Measurements from ENCODE around the gene GPC3. TPM values are rescaled to one million over a fixed set of nuclear protein-coding genes. Genes with fewer than 3 reads are reported as not detected.

The GPC3 gene
- total RNA-seq, 4 donors from 2014 or later: 1.2 to 13.3 (median 8.0) TPM

DNA sequence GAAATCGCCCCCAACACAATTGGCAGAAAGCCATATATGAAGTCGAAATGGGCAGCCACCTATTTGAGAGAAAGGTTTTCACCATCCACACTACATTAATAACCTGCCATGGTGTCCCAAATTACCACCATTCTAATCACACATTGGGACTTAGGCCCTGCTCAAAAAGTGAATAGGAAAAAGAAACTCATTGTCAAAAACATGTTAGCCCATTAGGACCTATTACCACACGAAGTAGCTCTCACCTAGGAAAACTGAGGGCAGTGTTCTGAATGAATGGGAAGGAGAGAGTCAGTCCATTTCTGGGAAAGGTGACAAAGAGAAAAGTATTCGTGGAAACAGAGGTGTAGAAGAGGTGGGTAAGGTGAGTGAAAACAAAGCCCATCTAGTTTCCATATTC, 60.8 kb downstream of the GPC3 start:
- intact Hi-C loops (cut with DNase I): no loop called here
- WGBS: 65% methylated on average over 4 of the region's 4 CpGs
- H3K4me1 ChIP-seq: no peaks in the 10 kb centered on the region
- H3K27me3 ChIP-seq: peaks cover 0 to 13% (median 0%) of the 10 kb centered on the region in 4 donors
- no peaks in the 10 kb centered on the region for H3K36me3 ChIP-seq
- TF ChIP-seq POLR2AphosphoS5 (IDR thresholded peaks at IDR 0.05) (no peak), POLR2A (IDR thresholded peaks at IDR 0.05; ENCODE audit: low read depth) (no peak), EP300 (IDR thresholded peaks at IDR 0.05) (no peak)
- TF ChIP-seq, protein P1, sequence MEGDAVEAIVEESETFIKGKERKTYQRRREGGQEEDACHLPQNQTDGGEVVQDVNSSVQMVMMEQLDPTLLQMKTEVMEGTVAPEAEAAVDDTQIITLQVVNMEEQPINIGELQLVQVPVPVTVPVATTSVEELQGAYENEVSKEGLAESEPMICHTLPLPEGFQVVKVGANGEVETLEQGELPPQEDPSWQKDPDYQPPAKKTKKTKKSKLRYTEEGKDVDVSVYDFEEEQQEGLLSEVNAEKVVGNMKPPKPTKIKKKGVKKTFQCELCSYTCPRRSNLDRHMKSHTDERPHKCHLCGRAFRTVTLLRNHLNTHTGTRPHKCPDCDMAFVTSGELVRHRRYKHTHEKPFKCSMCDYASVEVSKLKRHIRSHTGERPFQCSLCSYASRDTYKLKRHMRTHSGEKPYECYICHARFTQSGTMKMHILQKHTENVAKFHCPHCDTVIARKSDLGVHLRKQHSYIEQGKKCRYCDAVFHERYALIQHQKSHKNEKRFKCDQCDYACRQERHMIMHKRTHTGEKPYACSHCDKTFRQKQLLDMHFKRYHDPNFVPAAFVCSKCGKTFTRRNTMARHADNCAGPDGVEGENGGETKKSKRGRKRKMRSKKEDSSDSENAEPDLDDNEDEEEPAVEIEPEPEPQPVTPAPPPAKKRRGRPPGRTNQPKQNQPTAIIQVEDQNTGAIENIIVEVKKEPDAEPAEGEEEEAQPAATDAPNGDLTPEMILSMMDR (IDR thresholded peaks at IDR 0.05): no peak
- H3K4me3 ChIP-seq: no peak overlapping the region
- no peak for DNase-seq (ENCODE audit: extremely low spot score)
- H3K27ac ChIP-seq (replicated peaks in 1 of 4): no peak overlapping the region
- H3K9me3 ChIP-seq: no peaks in the 10 kb centered on the region

DNA sequence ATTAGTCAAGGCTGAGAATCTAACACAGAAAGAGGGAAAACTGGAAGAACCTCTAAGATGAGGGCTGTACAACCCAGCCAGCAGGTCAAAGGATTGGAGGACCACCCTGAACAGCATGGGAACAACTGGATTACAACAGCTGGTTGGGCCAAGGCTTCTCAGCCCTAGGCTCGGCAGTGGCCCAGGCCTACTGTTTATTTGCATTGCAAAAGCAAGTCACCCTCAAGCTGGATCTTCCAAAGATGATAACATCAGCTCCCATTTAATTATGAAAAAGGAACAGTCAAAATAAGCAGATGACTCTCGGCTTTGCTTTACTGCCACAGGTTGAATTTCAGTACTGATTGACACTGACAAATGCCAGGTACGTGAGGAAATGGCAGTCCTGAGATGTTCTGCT, 61.8 kb downstream of the GPC3 start:
- TF ChIP-seq EP300 (IDR thresholded peaks at IDR 0.05) (no peak), POLR2AphosphoS5 (IDR thresholded peaks at IDR 0.05) (no peak), POLR2A (IDR thresholded peaks at IDR 0.05; ENCODE audit: low read depth) (no peak)
- TF ChIP-seq, protein P1 (IDR thresholded peaks at IDR 0.05): no peak
- WGBS: 52% methylated on average over 3 of the region's 3 CpGs
- intact Hi-C loops (cut with DNase I): no loop called here

DNA sequence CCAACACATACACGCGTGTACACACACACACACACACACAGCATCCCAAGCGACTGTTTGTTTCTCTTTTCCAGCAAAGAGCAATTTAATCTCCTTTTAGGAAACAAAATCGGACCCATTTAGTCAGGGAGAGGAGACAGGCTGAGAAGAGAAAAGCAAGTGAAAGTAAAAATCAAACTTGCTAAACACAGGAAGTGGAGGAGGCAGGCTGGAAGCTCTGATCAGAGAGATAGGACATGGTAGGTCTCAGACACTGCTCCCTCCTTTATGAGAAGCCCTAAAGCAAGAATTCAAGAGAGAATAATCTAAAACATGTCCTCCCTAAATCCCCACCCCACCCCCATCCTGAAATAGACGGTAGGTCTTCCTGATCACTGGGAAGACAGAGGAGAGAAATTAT, 62.3 kb downstream of the GPC3 start:
- no peak for TF ChIP-seq POLR2A (IDR thresholded peaks at IDR 0.05; ENCODE audit: low read depth)
- TF ChIP-seq, protein P1 (IDR thresholded peaks at IDR 0.05): no peak
- TF ChIP-seq POLR2AphosphoS5 (IDR thresholded peaks at IDR 0.05): no peak
- no peak for TF ChIP-seq EP300 (IDR thresholded peaks at IDR 0.05)
- Histone ChIP-seq H3K4me1 (no peaks in the 10 kb centered on the region), H3K27me3 (peaks cover 0 to 13% (median 0%) of the 10 kb centered on the region in 4 donors), H3K9me3 (no peaks in the 10 kb centered on the region), H3K27ac (replicated peaks in 1 of 4) (no peak overlapping the region), H3K36me3 (no peaks in the 10 kb centered on the region), H3K4me3 (no peak overlapping the region)
- intact Hi-C loops (cut with DNase I): no loop called here
- no peak for DNase-seq (ENCODE audit: extremely low spot score)
- WGBS: 58% methylated on average over 5 of the region's 5 CpGs

More for the DNA sequence above, 61.8 kb downstream of the GPC3 start:
- peaks cover 0 to 13% (median 0%) of the 10 kb centered on the region in 4 donors for H3K27me3 ChIP-seq
- H3K9me3 ChIP-seq: no peaks in the 10 kb centered on the region
- H3K4me3 ChIP-seq: no peak overlapping the region
- H3K27ac ChIP-seq (replicated peaks in 1 of 4): no peak overlapping the region
- no peak for DNase-seq (ENCODE audit: extremely low spot score)
- H3K4me1 ChIP-seq: no peaks in the 10 kb centered on the region
- H3K36me3 ChIP-seq: no peaks in the 10 kb centered on the region

DNA sequence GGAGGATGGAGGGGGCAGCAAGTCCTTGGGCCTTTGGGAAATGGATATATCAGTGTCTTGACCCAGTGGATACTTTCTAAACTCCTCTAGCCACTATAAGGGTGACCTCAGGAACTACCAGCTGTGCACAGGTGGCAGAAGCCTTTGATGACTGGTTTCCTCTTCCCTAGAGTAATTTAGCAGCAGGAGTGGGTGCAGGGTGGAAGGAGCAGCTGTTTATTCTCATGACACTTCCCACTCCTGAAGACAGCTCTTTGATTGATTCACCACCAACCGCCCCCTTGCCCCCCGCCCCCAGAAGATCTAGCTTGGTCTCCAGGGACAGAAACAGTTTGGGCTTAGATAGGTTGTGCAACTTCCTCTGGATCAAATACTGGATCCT, 63.0 kb downstream of the GPC3 start:
- no peak for TF ChIP-seq POLR2AphosphoS5 (IDR thresholded peaks at IDR 0.05)
- TF ChIP-seq, protein P1 (IDR thresholded peaks at IDR 0.05): no peak
- no peak for TF ChIP-seq POLR2A (IDR thresholded peaks at IDR 0.05; ENCODE audit: low read depth)
- no peak for TF ChIP-seq EP300 (IDR thresholded peaks at IDR 0.05)
- intact Hi-C loops (cut with DNase I): no loop called here
- no peaks in the 10 kb centered on the region for H3K36me3 ChIP-seq
- no peaks in the 10 kb centered on the region for H3K4me1 ChIP-seq
- H3K9me3 ChIP-seq: peaks cover 0 to under 1% (median 0%) of the 10 kb centered on the region in 4 donors
- H3K27me3 ChIP-seq: peaks cover 0 to 13% (median 0%) of the 10 kb centered on the region in 4 donors
- 67% methylated on average over 2 of the region's 2 CpGs for WGBS
- H3K4me3 ChIP-seq: no peak overlapping the region
- no peak for DNase-seq (ENCODE audit: extremely low spot score)
- no peak overlapping the region for H3K27ac ChIP-seq (replicated peaks in 1 of 4)

DNA sequence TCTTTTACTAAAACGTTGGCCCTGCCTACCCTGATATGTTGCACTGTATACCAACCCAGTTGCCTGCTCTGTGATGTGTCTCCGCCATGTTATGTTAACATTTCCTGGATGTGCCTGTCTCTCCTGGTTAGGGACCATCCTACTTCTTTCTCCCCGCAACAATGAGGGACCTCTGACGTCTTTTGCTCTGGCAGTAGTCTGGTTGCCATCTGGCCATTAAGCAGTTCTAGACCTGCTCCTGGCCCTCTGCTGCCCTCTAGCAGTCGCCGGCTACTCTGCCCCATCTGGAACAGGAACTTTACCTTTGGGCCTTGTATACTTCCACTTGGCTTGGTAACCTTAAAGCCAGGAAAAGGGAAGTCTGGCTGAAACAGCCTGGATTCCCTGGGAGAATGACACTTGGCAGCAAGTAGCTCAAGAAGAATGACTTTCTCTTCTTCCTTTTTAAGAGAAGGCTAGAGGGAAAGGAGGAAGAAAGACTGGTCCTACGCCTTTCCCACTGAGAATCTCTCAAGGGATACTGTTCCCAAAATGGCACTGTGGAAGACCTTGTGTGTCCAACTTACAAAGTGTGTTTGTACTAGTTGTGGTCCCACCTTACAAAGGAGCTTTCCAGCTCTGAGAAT, 63.5 kb downstream of the GPC3 start:
- no peak for TF ChIP-seq EP300 (IDR thresholded peaks at IDR 0.05)
- TF ChIP-seq POLR2A (IDR thresholded peaks at IDR 0.05; ENCODE audit: low read depth): no peak
- no peak for TF ChIP-seq POLR2AphosphoS5 (IDR thresholded peaks at IDR 0.05)
- TF ChIP-seq, protein P1 (IDR thresholded peaks at IDR 0.05): no peak
- Histone ChIP-seq H3K4me1 (no peaks in the 10 kb centered on the region), H3K9me3 (peaks cover 0 to 5% (median 0%) of the 10 kb centered on the region in 4 donors), H3K36me3 (no peaks in the 10 kb centered on the region), H3K4me3 (no peak overlapping the region), H3K27ac (replicated peaks in 1 of 4) (no peak overlapping the region), H3K27me3 (peaks cover 0 to 13% (median 0%) of the 10 kb centered on the region in 4 donors)
- intact Hi-C loops (cut with DNase I): no loop called here
- DNase-seq (ENCODE audit: extremely low spot score): no peak
- WGBS: 43% methylated on average over 7 of the region's 7 CpGs

Data from esophagus muscularis mucosa (tissue), 4 donors.